ENCODE data around the gene DNAJA2. TPM values are rescaled to one million over a fixed set of nuclear protein-coding genes. Genes with fewer than 3 reads are reported as not detected.

DNAJA2 gene
- 67.6 TPM for total RNA-seq

GRCh38 chr16:46973207-46973995 lies at the start of gene DNAJA2:
Gene DNAJA2, minus strand, starts transcription at chr16:46973674. Its CDS starts 102 bp downstream, at chr16:46973572.

Other genes starting within 250 kb of the DNAJA2 start
- 0.94 TPM for gene MYLK3, start 225.3 kb downstream of the DNAJA2 start, total RNA-seq
- gene C16orf87, start 142.5 kb downstream of the DNAJA2 start, total RNA-seq, result 32.9 TPM
- 26.0 TPM for gene GPT2, start 89.3 kb downstream of the DNAJA2 start, total RNA-seq
- 182 TPM for gene NETO2, start 170.3 kb upstream of the DNAJA2 start, total RNA-seq